ENCODE data around the gene TCAP. TPM values are rescaled to one million over a fixed set of nuclear protein-coding genes. Genes with fewer than 3 reads are reported as not detected.

The TCAP gene
- total RNA-seq, 4 donors from 2014 or later: 0.25 to 3.6 (median 1.5) TPM

DNA sequence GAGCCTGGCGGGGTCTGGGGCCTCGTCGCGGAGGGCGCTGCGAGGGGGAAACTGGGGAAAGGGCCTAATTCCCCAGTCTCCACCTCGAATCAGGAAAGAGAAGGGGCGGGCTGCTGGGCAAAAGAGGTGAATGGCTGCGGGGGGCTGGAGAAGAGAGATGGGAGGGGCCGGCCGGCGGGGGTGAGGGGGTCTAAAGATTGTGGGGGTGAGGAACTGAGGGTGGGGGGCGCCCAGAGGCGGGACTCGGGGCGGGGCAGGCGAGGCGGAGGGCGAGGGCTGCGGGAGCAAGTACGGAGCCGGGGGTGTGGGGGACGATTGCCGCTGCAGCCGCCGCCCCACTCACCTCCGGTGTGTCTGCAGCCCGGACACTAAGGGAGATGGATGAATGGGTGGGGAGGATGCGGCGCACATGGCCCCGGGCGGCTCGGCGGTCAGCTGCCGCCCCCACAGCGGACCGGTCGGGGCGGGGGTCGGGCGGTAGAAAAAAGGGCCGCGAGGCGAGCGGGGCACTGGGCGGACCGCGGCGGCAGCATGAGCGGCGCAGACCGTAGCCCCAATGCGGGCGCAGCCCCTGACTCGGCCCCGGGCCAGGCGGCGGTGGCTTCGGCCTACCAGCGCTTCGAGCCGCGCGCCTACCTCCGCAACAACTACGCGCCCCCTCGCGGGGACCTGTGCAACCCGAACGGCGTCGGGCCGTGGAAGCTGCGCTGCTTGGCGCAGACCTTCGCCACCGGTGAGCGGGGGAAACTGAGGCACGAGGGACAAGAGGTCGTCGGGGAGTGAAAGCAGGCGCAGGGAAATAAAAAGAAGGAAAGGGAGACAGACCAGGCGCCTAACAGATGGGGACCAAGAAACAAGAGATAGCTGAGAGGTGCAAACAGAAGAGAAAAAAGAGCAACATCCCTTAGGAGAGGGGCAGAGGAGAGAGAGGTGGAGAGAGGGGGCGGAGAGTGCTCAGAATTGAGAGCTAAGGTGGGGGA is 3.1 kb downstream of the TCAP start, which contains the start of gene PNMT:
Gene PNMT (plus strand): TSS at position 509 of the 980 bp plus-strand sequence. CDS start 23 bp downstream, at position 532.
- Histone ChIP-seq H3K4me3 (peak within 1 kb of the TSS; percentile 20 to 55), H3K27me3 (peaks cover 72% of the 10 kb centered on the region), H3K27ac (peak within 1 kb of the TSS in 3 of 4 donors; percentile 54 to 70 (median 61)), H3K9me3 (no peaks in the 10 kb centered on the region), H3K36me3 (peaks cover 0 to under 1% of the 10 kb centered on the region in 2 donors), H3K4me1 (peaks cover 0 to 71% (median 30%) of the 10 kb centered on the region in 3 donors)
- ATAC-seq: peak; percentile 43
- 4 to 14% methylated on average over 10 to 22 of the region's 85 CpGs for WGBS, 2 donors (ENCODE audit: low coverage in 1 of 2)
- TF ChIP-seq, protein P1, sequence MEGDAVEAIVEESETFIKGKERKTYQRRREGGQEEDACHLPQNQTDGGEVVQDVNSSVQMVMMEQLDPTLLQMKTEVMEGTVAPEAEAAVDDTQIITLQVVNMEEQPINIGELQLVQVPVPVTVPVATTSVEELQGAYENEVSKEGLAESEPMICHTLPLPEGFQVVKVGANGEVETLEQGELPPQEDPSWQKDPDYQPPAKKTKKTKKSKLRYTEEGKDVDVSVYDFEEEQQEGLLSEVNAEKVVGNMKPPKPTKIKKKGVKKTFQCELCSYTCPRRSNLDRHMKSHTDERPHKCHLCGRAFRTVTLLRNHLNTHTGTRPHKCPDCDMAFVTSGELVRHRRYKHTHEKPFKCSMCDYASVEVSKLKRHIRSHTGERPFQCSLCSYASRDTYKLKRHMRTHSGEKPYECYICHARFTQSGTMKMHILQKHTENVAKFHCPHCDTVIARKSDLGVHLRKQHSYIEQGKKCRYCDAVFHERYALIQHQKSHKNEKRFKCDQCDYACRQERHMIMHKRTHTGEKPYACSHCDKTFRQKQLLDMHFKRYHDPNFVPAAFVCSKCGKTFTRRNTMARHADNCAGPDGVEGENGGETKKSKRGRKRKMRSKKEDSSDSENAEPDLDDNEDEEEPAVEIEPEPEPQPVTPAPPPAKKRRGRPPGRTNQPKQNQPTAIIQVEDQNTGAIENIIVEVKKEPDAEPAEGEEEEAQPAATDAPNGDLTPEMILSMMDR (IDR thresholded peaks at IDR 0.05): peak in 3 of 4 experiments; percentile 54 to 74 (median 70)
- TF ChIP-seq POLR2AphosphoS5 (IDR thresholded peaks at IDR 0.05): no peak

DNA sequence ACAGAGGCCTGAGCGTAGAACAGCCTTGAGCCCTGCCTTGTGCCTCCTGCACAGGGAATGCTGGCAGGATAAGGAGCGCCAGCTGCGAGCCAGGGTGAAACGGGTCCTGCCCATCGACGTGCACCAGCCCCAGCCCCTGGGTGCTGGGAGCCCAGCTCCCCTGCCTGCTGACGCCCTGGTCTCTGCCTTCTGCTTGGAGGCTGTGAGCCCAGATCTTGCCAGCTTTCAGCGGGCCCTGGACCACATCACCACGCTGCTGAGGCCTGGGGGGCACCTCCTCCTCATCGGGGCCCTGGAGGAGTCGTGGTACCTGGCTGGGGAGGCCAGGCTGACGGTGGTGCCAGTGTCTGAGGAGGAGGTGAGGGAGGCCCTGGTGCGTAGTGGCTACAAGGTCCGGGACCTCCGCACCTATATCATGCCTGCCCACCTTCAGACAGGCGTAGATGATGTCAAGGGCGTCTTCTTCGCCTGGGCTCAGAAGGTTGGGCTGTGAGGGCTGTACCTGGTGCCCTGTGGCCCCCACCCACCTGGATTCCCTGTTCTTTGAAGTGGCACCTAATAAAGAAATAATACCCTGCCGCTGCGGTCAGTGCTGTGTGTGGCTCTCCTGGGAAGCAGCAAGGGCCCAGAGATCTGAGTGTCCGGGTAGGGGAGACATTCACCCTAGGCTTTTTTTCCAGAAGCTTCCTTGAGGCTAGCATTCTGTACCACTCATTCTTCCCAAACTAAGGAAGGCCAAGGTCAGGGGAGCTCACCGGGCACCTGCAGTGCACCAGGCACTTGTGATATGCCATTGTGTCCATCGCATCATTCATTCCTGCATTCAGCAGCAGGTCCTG is 5.0 kb downstream of the TCAP start:
- ATAC-seq: no peak
- Histone ChIP-seq H3K27ac (no peak overlapping the region), H3K36me3 (no peaks in the 10 kb centered on the region), H3K4me3 (peak overlapping the region in 1 of 2 donors; percentile 55), H3K4me1 (peaks cover 0 to 53% (median 27%) of the 10 kb centered on the region in 3 donors), H3K27me3 (peaks cover 69% of the 10 kb centered on the region), H3K9me3 (no peaks in the 10 kb centered on the region)
- WGBS, 2 donors (ENCODE audit: low coverage in 1 of 2): 83 to 89% methylated on average over 5 to 11 of the region's 23 CpGs
- TF ChIP-seq, protein P1 (IDR thresholded peaks at IDR 0.05): no peak
- TF ChIP-seq EP300 (IDR thresholded peaks at IDR 0.05): no peak
- TF ChIP-seq POLR2AphosphoS5 (IDR thresholded peaks at IDR 0.05): no peak
- TF ChIP-seq POLR2A (IDR thresholded peaks at IDR 0.05): no peak

DNA sequence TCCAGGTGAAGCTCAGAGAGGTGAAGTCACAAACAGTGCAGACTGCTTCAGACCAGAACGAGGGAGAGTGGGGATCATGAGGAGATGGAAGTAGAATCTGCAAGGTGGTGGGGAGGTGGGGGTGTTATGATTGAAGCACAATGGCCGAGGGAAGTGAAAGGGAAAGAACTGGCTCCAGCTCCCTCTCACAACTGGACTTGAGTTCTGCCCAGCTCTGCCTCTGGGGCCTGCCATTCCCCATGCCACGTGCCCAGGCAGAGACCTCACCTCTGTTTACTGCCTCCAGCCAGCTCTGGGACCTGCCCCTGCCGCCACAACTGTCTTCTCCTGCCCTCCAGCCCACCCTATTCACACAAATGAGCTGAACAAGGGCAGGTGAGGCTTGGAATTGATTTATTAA is 5.6 kb downstream of the TCAP start:
- Histone ChIP-seq H3K27me3 (peaks cover 63% of the 10 kb centered on the region), H3K36me3 (no peaks in the 10 kb centered on the region), H3K4me1 (peaks cover 0 to 53% (median 28%) of the 10 kb centered on the region in 3 donors), H3K9me3 (no peaks in the 10 kb centered on the region), H3K4me3 (no peak overlapping the region), H3K27ac (no peak overlapping the region)
- TF ChIP-seq, protein P1 (IDR thresholded peaks at IDR 0.05): no peak
- TF ChIP-seq POLR2AphosphoS5 (IDR thresholded peaks at IDR 0.05) (no peak), EP300 (IDR thresholded peaks at IDR 0.05) (no peak)
- WGBS, 2 donors (ENCODE audit: low coverage in 1 of 2): 46 to 54% methylated on average over 4 of the region's 4 CpGs
- no peak for ATAC-seq

DNA sequence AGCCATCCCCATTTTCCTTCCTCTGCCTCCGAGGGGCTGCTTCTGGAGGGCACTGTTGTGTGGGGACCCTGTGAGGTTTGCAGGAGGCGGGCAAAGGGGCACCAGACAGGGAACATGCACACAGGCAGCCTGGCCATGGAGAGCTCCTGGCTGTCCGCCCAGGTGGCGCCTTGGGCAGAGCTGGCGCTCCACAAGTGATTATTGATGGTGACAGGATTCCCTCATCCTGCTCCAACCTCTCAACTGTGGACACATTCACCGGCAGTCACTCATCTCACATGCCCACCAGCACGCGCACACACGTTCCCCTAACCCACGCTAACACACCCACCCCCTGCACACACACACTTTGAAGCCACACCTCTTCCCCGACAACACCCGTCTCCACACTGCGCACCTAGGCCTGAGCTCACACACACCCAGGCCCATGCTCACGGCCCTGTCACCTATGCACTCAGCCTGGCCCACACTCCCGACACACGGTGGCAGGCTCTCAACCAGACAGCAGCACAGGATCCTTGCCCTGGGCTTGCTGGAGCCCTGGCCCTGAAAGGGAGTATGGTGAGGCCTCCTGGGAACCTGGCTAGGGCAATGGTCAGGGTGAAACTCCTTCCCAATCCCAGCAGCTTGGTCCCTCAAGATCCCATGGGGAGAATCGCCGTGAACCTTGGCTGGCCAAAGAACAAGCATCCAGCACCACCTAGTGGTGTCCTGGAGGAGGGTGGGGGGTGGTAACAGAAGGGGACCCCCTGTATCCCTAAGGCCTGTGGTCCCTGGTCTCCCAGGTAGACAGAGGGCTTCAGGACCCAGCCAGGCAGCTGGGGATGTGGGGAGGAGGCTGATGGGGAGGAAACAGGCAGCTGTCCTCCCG is 6.7 kb downstream of the TCAP start:
- H3K27me3 ChIP-seq: peaks cover 51% of the 10 kb centered on the region
- H3K9me3 ChIP-seq: no peaks in the 10 kb centered on the region
- H3K27ac ChIP-seq: no peak overlapping the region
- ATAC-seq: no peak
- TF ChIP-seq, protein P1 (IDR thresholded peaks at IDR 0.05): peak in 3 of 4 experiments; percentile 9 to 55 (median 26)
- no peak for TF ChIP-seq POLR2A (IDR thresholded peaks at IDR 0.05)
- 20 to 65% methylated on average over 2 to 15 of the region's 19 CpGs for WGBS, 2 donors (ENCODE audit: low coverage in 1 of 2)
- H3K36me3 ChIP-seq: no peaks in the 10 kb centered on the region
- H3K4me3 ChIP-seq: no peak overlapping the region
- H3K4me1 ChIP-seq: peaks cover 0 to 53% (median 24%) of the 10 kb centered on the region in 3 donors

All from gastroesophageal sphincter (tissue), 4 donors.